IPS-20b (cell line): Measurements from ENCODE around the gene PTCD2.
"Not testable (repeated sequence)": the region's sequence is repeated elsewhere in the genome, so short reads cannot be mapped to it uniquely, and the experiment has no call there.

Source experiments
- H3K27ac ChIP-seq: one replicate; pipeline ENCODE4 v1.5.1; 2013; ENCODE audit warnings: low read length
- H3K27me3 ChIP-seq: 2 replicates; pipeline ENCODE4 v1.6.1; 2013; ENCODE audit warnings: mild to moderate bottlenecking, low read length, inconsistent platforms; ENCODE audit not compliant: insufficient read depth
- H3K36me3 ChIP-seq: 2 replicates; pipeline ENCODE4 v1.6.1; 2013; ENCODE audit warnings: low read depth, mild to moderate bottlenecking, inconsistent platforms, low read length, moderate library complexity; ENCODE audit not compliant: insufficient read depth
- H3K4me1 ChIP-seq: 2 replicates; pipeline ENCODE4 v1.6.1; 2013; ENCODE audit warnings: mild to moderate bottlenecking, control low read depth, inconsistent platforms, low read length, moderate library complexity; ENCODE audit not compliant: insufficient read depth
- H3K4me3 ChIP-seq: 2 replicates; pipeline ENCODE4 v1.5.1; 2013; ENCODE audit warnings: mild to moderate bottlenecking, low read length, inconsistent platforms
- H3K9ac ChIP-seq: 2 replicates; pipeline ENCODE4 v1.6.1; 2013; ENCODE audit warnings: low read depth, mild to moderate bottlenecking, inconsistent platforms, low read length, moderate library complexity
- H3K9me3 ChIP-seq: 2 replicates; pipeline ENCODE4 v1.6.1; 2013; ENCODE audit warnings: mild to moderate bottlenecking, low read depth, low read length, inconsistent platforms; ENCODE audit not compliant: insufficient read depth

PTCD2 gene

GRCh38 chr5:72390836-72391235 is 70.7 kb downstream of the PTCD2 start:
- Histone ChIP-seq H3K9me3 (no peaks in the 10 kb centered on the region), H3K27me3 (no peaks in the 10 kb centered on the region), H3K36me3 (no peaks in the 10 kb centered on the region), H3K4me1 (no peaks in the 10 kb centered on the region), H3K4me3 (no peak overlapping the region), H3K27ac (no peak overlapping the region), H3K9ac (no peak overlapping the region)

- Histone ChIP-seq H3K27ac (no peak overlapping the region), H3K4me3 (no peak overlapping the region)
Observed at GRCh38 chr5:72392326-72392733, 72.2 kb downstream of the PTCD2 start.

GRCh38 chr5:72393052-72393451 is 72.9 kb downstream of the PTCD2 start:
- Histone ChIP-seq H3K27me3 (no peaks in the 10 kb centered on the region), H3K9ac (no peak overlapping the region), H3K36me3 (no peaks in the 10 kb centered on the region), H3K4me3 (no peak overlapping the region), H3K4me1 (peaks cover 3% of the 10 kb centered on the region; the same call in 1 of the 2 replicates), H3K27ac (no peak overlapping the region), H3K9me3 (no peaks in the 10 kb centered on the region)

More at GRCh38 chr5:72392326-72392733, 72.2 kb downstream of the PTCD2 start:
- Histone ChIP-seq H3K9me3 (no peaks in the 10 kb centered on the region), H3K27me3 (no peaks in the 10 kb centered on the region), H3K9ac (no peak overlapping the region), H3K36me3 (no peaks in the 10 kb centered on the region), H3K4me1 (no peaks in the 10 kb centered on the region)

- H3K27me3 ChIP-seq = no peaks in the 10 kb centered on the region
- no peaks in the 10 kb centered on the region for H3K9me3 ChIP-seq
- no peak overlapping the region for H3K4me3 ChIP-seq
- peaks cover 9% of the 10 kb centered on the region; the same call in 1 of the 2 replicates for H3K4me1 ChIP-seq
- H3K36me3 ChIP-seq = no peaks in the 10 kb centered on the region
- H3K27ac ChIP-seq = no peak overlapping the region
- no peak overlapping the region for H3K9ac ChIP-seq
Observed at GRCh38 chr5:72394688-72395087, 74.5 kb downstream of the PTCD2 start.

- Histone ChIP-seq H3K27ac (no peak overlapping the region), H3K27me3 (no peaks in the 10 kb centered on the region), H3K36me3 (no peaks in the 10 kb centered on the region), H3K4me3 (no peak overlapping the region), H3K9ac (no peak overlapping the region), H3K9me3 (peaks cover 13% of the 10 kb centered on the region), H3K4me1 (peaks cover 11% of the 10 kb centered on the region; the same call in 1 of the 2 replicates)
Observed at GRCh38 chr5:72397836-72398235, 77.7 kb downstream of the PTCD2 start.

- H3K36me3 ChIP-seq = no peaks in the 10 kb centered on the region
- H3K27me3 ChIP-seq = no peaks in the 10 kb centered on the region
- peaks cover 11% of the 10 kb centered on the region; the same call in 1 of the 2 replicates for H3K4me1 ChIP-seq
- no peak overlapping the region for H3K4me3 ChIP-seq
- H3K27ac ChIP-seq = no peak overlapping the region
- peaks cover 13% of the 10 kb centered on the region for H3K9me3 ChIP-seq
- H3K9ac ChIP-seq = no peak overlapping the region
Observed at GRCh38 chr5:72400950-72401349, 80.8 kb downstream of the PTCD2 start.

- Histone ChIP-seq H3K4me1 (peaks cover 11% of the 10 kb centered on the region; the same call in 1 of the 2 replicates), H3K4me3 (no peak overlapping the region), H3K9me3 (peaks cover 13% of the 10 kb centered on the region), H3K9ac (no peak overlapping the region), H3K36me3 (no peaks in the 10 kb centered on the region), H3K27ac (no peak overlapping the region), H3K27me3 (no peaks in the 10 kb centered on the region)
Observed at GRCh38 chr5:72402381-72402890, 82.3 kb downstream of the PTCD2 start.

- peaks cover 13% of the 10 kb centered on the region for H3K9me3 ChIP-seq
- H3K4me1 ChIP-seq = peaks cover 7% of the 10 kb centered on the region; the same call in 1 of the 2 replicates
- H3K36me3 ChIP-seq = no peaks in the 10 kb centered on the region
- H3K9ac ChIP-seq = no peak overlapping the region
- H3K4me3 ChIP-seq = no peak overlapping the region
- no peak overlapping the region for H3K27ac ChIP-seq
- no peaks in the 10 kb centered on the region for H3K27me3 ChIP-seq
Observed at GRCh38 chr5:72402959-72403628, 82.9 kb downstream of the PTCD2 start.

- H3K4me3 ChIP-seq, H3K27ac ChIP-seq, H3K4me1 ChIP-seq, H3K9ac ChIP-seq, H3K36me3 ChIP-seq, H3K27me3 ChIP-seq: not testable (repeated sequence)
- H3K9me3 ChIP-seq = peaks cover 13% of the 10 kb centered on the region
Observed at GRCh38 chr5:72404771-72405170, 84.6 kb downstream of the PTCD2 start.

- no peak overlapping the region for H3K9ac ChIP-seq
- H3K27me3 ChIP-seq = no peaks in the 10 kb centered on the region
- H3K27ac ChIP-seq = no peak overlapping the region
- H3K36me3 ChIP-seq = no peaks in the 10 kb centered on the region
- no peaks in the 10 kb centered on the region for H3K9me3 ChIP-seq
- H3K4me1 ChIP-seq = no peaks in the 10 kb centered on the region
- no peak overlapping the region for H3K4me3 ChIP-seq
Observed at GRCh38 chr5:72407078-72407477, 86.9 kb downstream of the PTCD2 start.

GRCh38 chr5:72407541-72407940 is 87.4 kb downstream of the PTCD2 start:
- H3K4me1 ChIP-seq = no peaks in the 10 kb centered on the region
- no peak overlapping the region for H3K9ac ChIP-seq
- no peak overlapping the region for H3K4me3 ChIP-seq
- no peaks in the 10 kb centered on the region for H3K9me3 ChIP-seq
- no peaks in the 10 kb centered on the region for H3K36me3 ChIP-seq
- H3K27ac ChIP-seq = no peak overlapping the region
- H3K27me3 ChIP-seq = no peaks in the 10 kb centered on the region

- Histone ChIP-seq H3K27me3 (no peaks in the 10 kb centered on the region), H3K4me3 (no peak overlapping the region), H3K9ac (no peak overlapping the region), H3K27ac (no peak overlapping the region), H3K9me3 (no peaks in the 10 kb centered on the region), H3K4me1 (no peaks in the 10 kb centered on the region), H3K36me3 (no peaks in the 10 kb centered on the region)
Observed at GRCh38 chr5:72408127-72408526, 88.0 kb downstream of the PTCD2 start.
